Nucleus accumbens (tissue), 56 donors: ENCODE measurements around the gene EME1.
"Not testable (repeated sequence)": the region's sequence is repeated elsewhere in the genome, so short reads cannot be mapped to it uniquely, and the experiment has no call there.

ENCODE experiments used
- DNase-seq, 56 donors: peaks; one replicate each; lab custom pipeline; 2025; lab: John Stamatoyannopoulos, UW

EME1 gene

DNA sequence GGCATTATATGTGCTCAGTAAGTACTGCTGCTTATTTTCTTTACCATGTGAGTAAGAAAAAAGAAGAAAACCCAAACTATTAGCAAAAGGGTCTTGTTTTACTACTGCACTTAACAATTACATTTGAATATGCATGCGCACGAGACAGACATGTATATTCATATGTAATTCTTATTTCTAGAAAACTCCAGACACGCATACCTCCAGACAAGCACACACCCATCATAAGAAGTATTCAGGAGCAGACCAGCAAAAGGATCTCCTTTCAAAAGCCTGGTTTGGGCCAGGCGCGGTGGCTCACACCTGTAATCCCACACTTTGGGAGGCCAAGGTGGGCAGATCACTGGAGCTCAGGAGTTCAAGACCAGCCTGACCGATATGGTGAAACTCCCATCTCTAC is 16.5 kb downstream of the EME1 start:
- DNase-seq, result no peak

DNA sequence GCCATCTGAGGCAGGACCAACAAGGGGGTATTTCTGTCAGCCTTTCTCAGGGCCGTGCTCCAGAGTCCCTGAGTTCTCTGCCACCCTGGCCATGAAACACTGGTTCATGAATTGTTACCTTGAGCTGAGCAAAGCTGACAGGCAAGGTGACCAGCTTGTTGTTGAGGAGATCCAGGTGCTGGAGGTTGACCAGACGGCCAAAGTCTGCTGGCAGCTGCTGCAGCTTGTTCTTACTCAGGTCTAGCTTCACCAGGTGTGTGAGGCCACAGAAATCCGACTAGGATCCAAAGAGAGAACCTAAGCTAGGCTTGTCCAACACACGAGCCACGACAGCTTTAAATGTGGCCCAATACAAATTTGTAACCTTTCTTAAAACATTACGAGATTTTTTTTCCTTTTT is 19.6 kb downstream of the EME1 start:
- no peak for DNase-seq

DNA sequence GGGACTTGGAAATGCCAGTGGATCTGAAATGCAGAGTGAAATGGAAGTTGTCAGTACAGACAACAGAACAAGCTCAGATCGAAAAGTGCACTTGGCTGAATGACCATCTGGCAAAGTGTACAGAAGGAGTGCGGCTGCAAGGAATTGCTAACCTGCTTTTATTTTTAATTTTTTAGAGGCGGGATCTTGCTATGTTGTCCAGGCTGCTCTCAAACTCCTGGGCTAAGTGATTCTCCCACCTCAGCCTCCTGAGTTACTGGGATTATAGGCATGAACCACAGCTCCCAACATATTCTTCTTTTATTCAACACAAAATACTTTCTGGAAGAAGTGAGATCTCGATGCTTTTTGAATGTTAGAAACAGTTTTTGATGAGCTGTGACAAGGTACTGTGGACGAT is 20.7 kb downstream of the EME1 start:
- DNase-seq, result no peak

DNA sequence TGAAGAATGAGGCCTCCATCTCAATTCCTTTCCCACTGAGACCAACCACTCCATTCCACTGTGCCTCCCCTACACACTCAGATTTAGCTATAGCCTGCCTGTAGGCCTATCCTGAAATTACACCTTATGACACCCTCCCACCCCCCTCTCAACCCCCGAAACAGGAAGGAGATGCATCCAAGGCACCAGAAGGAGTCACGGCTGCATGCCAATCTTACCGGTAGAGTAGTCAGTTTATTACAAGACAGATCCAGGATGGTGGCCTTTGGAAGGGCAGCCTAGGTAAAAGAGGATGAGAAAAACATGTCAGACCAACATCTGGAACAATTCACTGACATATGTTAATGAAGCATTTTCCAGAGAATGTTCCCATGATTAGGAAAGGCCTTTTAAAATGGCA is 21.7 kb downstream of the EME1 start:
- DNase-seq, result no peak

DNA sequence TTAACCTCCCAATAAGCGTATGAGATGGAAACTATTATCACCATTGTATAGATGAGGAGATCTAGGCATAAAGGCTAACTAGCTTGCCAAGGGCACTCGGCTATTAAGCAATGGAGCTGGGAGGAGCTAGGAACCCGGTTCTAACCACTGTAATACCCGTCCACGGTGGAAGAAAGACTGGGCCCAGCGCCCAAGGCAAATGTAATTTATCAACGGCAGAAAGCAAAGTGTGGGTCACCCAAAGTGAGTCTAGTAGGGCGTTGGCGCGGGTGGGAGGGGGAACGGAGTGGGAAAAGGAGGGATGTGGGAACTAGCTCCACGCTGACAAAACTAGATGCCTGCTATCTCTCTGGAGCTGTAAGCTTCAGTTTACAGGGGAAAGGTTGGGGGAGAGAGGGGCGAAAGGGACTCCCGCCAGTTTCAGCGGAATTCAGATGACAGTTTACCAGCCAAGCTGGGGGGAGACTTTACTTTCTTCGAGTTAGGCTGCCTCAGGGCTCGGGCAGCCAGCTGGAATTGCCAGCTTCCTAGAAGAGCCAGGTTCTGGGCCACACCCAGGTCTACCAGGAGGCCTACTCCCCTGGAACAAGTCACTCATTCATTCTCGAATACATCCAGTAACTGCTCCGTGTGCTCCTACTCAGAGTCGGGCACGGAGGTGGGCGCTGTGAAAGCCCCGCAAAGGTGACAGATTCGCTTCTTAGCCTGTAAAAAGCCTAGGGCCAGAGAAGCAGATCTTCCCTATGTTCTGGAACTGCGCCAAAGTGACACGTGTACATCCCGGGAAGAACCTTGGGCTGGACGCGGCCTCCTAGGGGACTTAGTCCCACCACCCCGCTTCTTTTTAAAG is 23.5 kb downstream of the EME1 start:
- peak in 8 of 56 donors; percentile 3 to 31 (median 20) for DNase-seq

DNA sequence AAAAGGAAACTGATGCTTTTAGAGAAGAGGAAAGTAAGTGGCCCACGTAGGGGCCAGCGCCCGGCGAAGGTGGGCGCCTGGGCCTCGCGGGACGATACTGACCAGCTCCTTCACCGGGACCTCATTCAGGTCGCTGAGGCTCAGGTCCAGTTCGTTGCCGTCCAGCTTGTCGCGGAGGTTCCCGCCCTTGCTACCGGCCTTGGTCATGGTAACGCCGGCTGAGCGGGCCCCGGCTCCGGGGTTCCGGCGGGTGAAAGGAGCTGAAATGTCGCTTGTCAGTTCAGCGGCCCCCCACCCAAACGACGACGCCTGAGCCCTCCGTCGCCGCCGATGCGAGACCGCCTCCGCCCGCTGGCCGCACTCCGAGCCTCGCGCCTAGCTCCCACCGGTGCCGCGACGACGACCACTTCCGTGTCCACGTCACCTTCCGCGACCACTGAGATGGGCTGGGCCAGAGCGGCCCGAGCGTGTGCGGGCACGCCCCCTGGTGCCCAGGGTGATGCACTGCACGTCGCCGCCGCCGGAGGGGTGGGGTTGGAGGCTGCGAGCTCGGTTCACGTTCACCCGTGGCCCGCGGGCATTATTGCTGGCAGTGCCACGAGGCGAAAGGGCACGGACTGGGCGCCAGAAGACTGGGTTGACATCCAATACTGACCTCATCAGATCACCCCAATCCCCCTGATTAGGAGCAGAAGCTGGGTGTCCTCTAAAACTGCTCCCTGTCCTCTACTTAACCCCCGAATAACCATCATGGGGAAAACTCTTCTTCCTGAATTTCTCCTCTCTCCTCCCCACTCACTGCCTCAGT is 24.3 kb downstream of the EME1 start, which contains the start of gene LRRC59:
TSS of gene LRRC59 (minus strand) at position 413 of the 808 bp plus-strand sequence. CDS start at position 207, 206 bp downstream.
- peak in 55 of 56 donors; percentile 20 to 89 (median 72) for DNase-seq

DNA sequence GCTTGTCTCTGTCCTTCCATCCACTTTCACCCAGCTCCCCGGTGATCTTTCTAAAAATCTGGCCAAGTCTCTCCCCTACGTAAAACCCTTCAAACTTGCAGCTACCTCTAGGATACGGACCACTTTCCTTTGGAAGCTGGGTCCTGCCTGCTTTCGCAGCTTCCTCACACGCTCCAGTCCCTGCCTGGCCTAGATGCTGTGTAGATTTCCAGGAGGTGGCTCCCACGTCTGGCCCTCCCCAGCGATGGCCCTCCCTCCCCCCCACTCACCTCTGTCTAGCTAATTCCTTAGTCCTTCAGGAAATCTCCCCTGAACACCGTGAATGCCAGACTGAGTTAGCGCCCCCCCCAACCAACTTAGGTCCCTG is 24.9 kb downstream of the EME1 start:
- DNase-seq, result no peak

DNA sequence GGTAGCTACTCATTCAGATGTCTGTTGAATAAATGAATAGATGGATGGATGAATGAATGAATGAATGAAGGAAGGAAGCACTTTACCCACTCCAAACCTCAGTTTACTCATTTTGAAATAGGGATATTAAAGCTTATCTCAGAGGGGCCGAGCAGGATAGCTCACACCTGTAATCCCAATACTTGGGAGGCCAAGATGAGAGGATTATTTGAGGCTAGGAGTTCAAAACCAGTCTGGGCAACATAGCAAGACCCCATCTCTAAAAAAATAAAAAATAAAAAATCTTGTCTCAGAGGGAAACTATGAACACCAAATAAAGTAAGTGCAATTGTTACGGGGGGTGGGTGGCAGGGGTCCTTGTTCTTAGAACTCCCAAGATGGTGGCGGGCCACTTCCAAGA is 25.6 kb downstream of the EME1 start:
- DNase-seq, result not testable (repeated sequence)

DNA sequence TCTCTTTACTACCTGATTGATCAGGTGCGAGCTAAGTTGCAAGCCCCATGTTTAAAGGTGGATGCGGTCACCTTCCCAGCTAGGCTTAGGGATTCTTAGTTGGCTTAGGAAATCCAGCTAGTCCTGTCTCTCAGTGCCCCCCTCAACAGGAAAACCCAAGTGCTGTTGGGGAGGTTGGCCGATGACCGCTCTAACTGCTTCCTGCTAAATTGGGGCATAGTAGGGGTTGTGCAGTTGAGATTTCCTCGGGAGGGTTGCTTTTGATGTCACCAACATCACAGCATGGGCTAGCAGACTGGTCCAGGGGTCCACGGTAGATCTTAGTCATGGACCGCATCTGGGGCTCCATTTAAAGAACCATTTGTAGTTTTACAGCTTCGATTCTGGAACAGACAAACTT is 26.6 kb downstream of the EME1 start:
- not testable (repeated sequence) for DNase-seq

DNA sequence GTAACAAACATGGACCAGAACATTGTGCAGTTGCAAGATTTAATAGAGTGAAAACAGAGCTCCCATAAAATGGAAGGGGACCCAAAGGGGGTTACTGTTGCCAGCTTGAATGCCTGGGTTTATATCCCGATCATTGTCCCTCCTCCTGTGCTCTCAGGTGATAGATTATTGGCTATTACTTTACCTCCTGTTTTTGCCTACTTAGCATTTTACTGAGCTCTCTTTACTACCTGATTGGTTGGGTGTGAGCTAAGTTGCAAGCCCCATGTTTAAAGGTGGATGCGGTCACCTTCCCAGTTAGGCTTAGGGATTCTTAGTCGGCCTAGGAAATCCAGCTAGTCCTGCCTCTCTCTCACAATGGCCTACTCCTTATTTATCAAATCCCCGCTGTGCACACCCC is 32.3 kb downstream of the EME1 start:
- not testable (repeated sequence) for DNase-seq

DNA sequence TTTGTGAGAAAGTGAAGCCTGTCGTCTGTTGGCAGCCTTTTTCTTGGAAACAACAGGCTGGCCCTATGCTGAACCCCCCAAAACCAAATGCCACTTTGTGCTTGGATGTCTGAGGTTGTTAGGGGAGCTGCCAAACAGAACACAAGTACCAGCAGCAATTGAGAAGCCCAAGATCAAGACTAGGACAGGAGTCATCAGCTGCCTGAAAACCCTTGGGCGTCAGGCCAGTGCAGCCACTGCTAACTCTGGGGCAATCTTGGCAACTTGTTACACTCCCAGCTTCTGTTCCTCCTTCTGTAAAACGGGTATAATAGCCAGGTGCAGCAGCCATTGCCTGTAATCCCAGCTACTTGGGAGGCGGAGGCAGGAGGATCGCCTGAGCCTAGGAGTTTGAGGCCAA is 33.5 kb downstream of the EME1 start:
- DNase-seq, result no peak

DNA sequence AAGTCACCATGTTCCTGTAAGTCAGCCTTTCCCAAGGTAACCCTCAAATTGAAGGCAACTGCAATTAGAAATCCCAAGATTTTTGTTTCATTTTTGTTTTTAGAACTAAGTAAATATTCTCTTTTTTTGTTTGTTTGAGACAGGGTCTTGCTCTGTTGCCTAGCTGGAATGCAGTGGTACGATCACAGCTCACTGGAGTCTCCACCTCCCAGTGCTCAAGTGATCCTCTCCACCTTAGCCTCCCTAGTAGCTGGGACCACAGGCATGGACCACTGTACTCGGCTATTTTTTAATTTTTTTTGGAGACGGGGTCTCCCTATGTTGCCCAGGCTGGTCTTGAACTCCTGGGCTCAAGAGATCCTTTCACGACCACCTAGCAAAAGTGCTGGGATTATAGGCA is 34.9 kb downstream of the EME1 start:
- DNase-seq, result no peak

DNA sequence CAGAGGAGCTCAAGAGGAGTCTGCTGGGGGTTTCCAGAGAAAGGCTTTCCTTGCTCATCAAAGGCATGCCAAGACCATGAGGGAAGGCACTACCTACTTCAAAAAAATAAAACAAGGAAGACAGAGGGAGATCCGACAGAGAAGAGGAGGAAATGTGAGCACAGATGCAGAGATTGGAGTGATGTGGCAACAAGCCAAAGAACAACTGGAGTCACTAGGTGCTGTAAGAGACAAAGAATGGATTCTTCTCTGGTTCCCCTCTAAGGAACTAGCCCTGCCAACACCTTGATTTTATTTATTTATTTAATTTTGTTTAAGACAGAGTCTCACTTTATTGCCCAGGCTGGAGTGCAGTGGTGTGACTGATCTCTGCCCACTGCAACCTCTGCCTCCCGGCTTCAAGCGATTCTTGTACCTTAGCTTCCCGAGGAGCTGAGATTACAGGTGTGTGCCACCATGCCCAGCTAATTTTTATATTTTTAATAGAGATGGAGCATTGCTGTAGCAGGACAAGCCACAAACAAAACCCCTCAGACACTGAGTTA is 39.2 kb downstream of the EME1 start:
- no peak for DNase-seq

DNA sequence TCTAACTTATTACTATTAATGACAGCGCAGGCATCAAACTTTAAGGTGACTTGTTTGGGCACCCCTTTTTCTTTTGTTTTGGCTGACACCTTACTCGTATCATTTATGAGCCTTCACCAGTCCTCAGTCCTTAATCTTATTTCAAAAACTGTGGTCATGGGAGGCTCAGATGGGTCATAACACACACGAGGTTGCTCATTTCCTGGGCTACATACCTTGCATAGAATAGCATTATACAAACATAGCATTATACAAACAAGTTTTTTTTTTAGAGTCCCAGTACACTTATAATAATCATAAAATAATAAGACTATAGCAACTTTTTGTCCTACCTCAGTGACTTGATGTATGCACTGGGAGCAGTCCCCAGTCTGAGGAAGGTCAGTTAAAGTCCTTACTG is 41.8 kb downstream of the EME1 start:
- no peak for DNase-seq

DNA sequence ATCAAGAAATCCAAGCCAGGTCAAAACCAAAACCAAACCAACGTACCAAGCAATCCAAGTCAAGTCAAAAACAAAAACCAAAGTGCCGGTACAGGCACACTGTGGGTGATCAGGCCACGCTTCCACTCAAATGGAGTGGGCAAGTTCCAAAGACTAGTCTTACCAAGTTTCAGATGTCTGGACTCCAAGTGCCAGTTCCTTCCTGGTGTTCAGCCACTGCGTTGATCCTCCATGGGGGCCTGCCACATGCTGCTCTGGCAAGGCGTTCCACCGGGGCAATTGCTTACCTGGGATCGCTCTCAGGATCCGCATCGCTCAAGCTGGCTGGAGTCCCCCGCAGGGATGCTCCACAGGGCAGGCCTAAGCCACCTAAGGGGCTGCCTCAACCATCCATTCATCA is 46.5 kb downstream of the EME1 start:
- not testable (repeated sequence) for DNase-seq

DNA sequence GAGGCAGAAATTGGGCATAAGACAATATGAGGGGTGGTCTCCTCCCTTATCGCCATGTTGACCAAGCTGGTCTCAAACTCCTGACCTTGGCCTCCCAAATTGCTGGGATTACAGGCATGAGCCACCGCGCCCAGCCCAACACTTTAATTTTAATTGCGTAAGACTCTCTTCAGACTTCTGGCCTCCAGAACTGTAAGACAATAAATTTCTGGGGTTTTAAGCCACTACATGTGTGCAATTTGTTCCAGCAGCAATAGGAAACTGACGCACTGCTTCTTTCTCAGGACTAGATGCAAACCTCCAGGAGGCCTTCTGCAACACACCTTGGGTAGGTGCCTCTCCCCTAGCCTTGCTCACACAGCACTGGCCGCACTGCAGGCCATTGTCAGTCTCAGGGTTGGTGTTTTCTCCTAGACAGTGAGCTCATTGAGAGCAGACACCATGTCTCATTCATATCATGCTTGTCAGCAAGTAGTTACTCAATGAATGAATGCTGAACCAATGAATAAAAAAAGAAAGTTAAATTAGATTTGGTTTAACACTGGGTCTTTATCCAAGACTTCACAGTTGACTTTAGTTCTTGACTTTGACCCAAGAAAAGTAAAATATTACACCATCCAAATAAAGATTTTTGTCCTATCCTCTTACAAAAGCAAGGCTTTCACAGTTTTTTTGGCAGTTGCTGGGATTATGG is 47.5 kb downstream of the EME1 start:
- no peak for DNase-seq

DNA sequence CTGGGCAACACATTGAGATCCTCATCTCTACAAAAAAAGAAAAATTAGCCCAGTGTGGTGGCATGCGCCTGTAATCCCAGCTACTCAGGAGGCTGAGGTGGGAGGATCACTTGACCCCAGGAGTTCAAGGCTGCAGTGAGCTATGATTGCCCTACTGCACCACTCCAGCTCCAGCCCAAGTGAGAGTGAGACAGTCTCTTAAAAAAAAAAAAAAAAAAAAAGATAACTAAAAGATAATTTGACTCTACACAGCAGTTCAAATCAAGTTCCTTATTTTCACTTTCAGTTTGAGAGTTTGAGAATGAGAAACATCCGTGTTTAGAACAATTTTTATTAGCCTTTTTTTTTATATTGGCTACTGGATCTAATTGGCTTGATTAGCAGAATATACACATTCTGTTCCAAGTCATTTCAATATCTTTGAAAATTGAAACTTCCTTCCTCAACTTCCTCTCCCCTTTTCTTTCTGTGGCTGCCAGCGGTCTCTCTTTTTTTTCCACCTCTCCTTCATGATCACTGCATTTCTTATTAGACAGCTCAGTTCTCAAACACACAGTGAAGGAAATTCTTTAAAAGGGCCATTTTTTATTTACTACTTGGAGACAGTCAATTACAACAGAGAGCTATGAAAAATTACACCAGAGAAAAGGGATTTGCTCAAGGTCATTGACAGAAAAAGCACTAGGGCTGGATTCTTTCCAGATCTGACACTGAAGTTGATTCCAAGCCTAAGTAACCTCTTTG is 48.5 kb downstream of the EME1 start:
- no peak for DNase-seq

DNA sequence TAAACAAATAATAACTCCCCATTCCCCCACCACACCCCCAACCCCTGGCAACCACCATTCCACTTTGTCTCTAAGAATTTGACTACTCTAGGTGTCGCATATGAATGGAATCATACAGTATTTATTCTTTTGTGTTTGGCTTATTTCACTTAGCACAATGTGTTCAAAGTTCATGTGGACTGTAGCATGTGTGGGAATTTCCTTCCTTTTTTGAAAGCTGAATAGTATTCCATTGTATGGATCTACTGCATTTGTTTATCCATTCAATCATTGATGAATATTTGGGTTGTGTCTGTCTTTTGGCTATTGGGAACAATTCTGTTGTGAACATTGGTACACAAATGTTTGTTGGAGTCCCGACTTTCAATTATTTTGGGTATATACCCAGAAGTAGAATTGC is 49.7 kb downstream of the EME1 start:
- no peak for DNase-seq

DNA sequence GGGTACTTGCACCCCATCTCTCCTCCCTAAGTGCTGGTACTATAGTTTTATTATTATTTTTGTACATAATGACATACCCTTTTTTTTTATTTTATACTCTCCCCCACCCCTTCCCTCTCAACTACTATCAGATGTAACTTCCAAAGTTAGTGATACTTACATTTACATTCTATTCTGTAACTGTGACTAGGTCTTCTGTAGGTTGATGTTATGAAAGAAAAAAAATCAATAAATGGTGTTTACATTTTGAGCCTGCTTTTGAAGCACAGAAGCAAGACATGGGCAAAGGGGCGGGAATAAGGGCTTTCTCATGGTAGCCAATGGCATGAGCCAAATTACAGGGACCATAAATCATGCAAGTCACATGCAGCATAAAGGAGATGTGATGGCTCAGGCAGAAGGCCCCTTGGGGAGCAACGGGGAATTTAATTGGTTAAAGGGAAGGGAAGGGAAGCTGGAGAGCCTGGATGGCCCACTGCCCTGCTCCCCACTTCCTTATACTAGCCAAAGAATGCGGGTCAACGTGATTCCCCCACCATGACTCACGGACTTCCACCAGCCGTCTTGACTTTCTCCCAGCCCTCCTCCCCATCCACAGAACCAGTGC is 50.6 kb downstream of the EME1 start:
- no peak for DNase-seq
